ENCODE measurements around the gene PHOSPHO1.
A peak's percentile ranks its signal among the peaks of the same experiment; 100 is the strongest.

PHOSPHO1 gene

GRCh38 chr17:49260011-49260816, 29.6 kb upstream of the PHOSPHO1 start:
- Histone ChIP-seq H3K4me1 (ENCODE audit: control insufficient read depth, insufficient read depth, low read length) (peaks cover 9% of the 10 kb centered on the region), H3K9me3 (ENCODE audit: control insufficient read depth, low read length) (no peaks in the 10 kb centered on the region), H3K4me3 (ENCODE audit: low read length) (peak overlapping the region; percentile 82), H3K36me3 (ENCODE audit: control insufficient read depth, insufficient read depth, low read length, severe bottlenecking) (no peaks in the 10 kb centered on the region), H3K9ac (ENCODE audit: low read length) (peak overlapping the region; percentile 87), H3K27me3 (replicated peaks; ENCODE audit: control insufficient read depth, insufficient read depth, low read length) (no peaks in the 10 kb centered on the region)
- peak; percentile 81 for DNase-seq (ENCODE audit: low read depth)

GRCh38 chr17:49259663-49260010, 29.1 kb upstream of the PHOSPHO1 start:
- no peak for DNase-seq (ENCODE audit: low read depth)
- no peaks in the 10 kb centered on the region for H3K9me3 ChIP-seq (ENCODE audit: control insufficient read depth, low read length)
- peaks cover 9% of the 10 kb centered on the region for H3K4me1 ChIP-seq (ENCODE audit: control insufficient read depth, insufficient read depth, low read length)
- peak overlapping the region; percentile 87 for H3K9ac ChIP-seq (ENCODE audit: low read length)
- no peaks in the 10 kb centered on the region for H3K27me3 ChIP-seq (replicated peaks; ENCODE audit: control insufficient read depth, insufficient read depth, low read length)
- peak overlapping the region; percentile 82 for H3K4me3 ChIP-seq (ENCODE audit: low read length)
- H3K36me3 ChIP-seq (ENCODE audit: control insufficient read depth, insufficient read depth, low read length, severe bottlenecking): no peaks in the 10 kb centered on the region

- Histone ChIP-seq H3K4me1 (ENCODE audit: control insufficient read depth, insufficient read depth, low read length) (peaks cover 9% of the 10 kb centered on the region), H3K4me3 (ENCODE audit: low read length) (no peak overlapping the region), H3K27me3 (replicated peaks; ENCODE audit: control insufficient read depth, insufficient read depth, low read length) (no peaks in the 10 kb centered on the region), H3K9me3 (ENCODE audit: control insufficient read depth, low read length) (no peaks in the 10 kb centered on the region), H3K36me3 (ENCODE audit: control insufficient read depth, insufficient read depth, low read length, severe bottlenecking) (no peaks in the 10 kb centered on the region), H3K9ac (ENCODE audit: low read length) (no peak overlapping the region)
- DNase-seq (ENCODE audit: low read depth): no peak
Measured at GRCh38 chr17:49258394-49258793, 27.8 kb upstream of the PHOSPHO1 start.

GRCh38 chr17:49255125-49255524, 24.5 kb upstream of the PHOSPHO1 start:
- H3K9me3 ChIP-seq (ENCODE audit: control insufficient read depth, low read length): no peaks in the 10 kb centered on the region
- H3K36me3 ChIP-seq (ENCODE audit: control insufficient read depth, insufficient read depth, low read length, severe bottlenecking): no peaks in the 10 kb centered on the region
- no peak for DNase-seq (ENCODE audit: low read depth)
- H3K4me3 ChIP-seq (ENCODE audit: low read length): no peak overlapping the region
- H3K27me3 ChIP-seq (replicated peaks; ENCODE audit: control insufficient read depth, insufficient read depth, low read length): peaks cover under 1% of the 10 kb centered on the region
- H3K9ac ChIP-seq (ENCODE audit: low read length): no peak overlapping the region
- H3K4me1 ChIP-seq (ENCODE audit: control insufficient read depth, insufficient read depth, low read length): peaks cover 3% of the 10 kb centered on the region

GRCh38 chr17:49254066-49254465, 23.5 kb upstream of the PHOSPHO1 start:
- Histone ChIP-seq H3K9ac (ENCODE audit: low read length) (no peak overlapping the region), H3K36me3 (ENCODE audit: control insufficient read depth, insufficient read depth, low read length, severe bottlenecking) (no peaks in the 10 kb centered on the region), H3K4me3 (ENCODE audit: low read length) (no peak overlapping the region), H3K9me3 (ENCODE audit: control insufficient read depth, low read length) (no peaks in the 10 kb centered on the region), H3K4me1 (ENCODE audit: control insufficient read depth, insufficient read depth, low read length) (peaks cover 8% of the 10 kb centered on the region), H3K27me3 (replicated peaks; ENCODE audit: control insufficient read depth, insufficient read depth, low read length) (peaks cover 5% of the 10 kb centered on the region)
- no peak for DNase-seq (ENCODE audit: low read depth)

- no peak overlapping the region for H3K4me3 ChIP-seq (ENCODE audit: low read length)
- peak; percentile 38 for DNase-seq (ENCODE audit: low read depth)
- H3K27me3 ChIP-seq (replicated peaks; ENCODE audit: control insufficient read depth, insufficient read depth, low read length): peaks cover 5% of the 10 kb centered on the region
- peaks cover 10% of the 10 kb centered on the region for H3K4me1 ChIP-seq (ENCODE audit: control insufficient read depth, insufficient read depth, low read length)
- no peaks in the 10 kb centered on the region for H3K36me3 ChIP-seq (ENCODE audit: control insufficient read depth, insufficient read depth, low read length, severe bottlenecking)
- no peak overlapping the region for H3K9ac ChIP-seq (ENCODE audit: low read length)
- H3K9me3 ChIP-seq (ENCODE audit: control insufficient read depth, low read length): no peaks in the 10 kb centered on the region
Measured at GRCh38 chr17:49252148-49252695, 21.6 kb upstream of the PHOSPHO1 start.

- no peak for DNase-seq (ENCODE audit: low read depth)
- peaks cover 5% of the 10 kb centered on the region for H3K27me3 ChIP-seq (replicated peaks; ENCODE audit: control insufficient read depth, insufficient read depth, low read length)
- H3K4me3 ChIP-seq (ENCODE audit: low read length): no peak overlapping the region
- peaks cover 10% of the 10 kb centered on the region for H3K4me1 ChIP-seq (ENCODE audit: control insufficient read depth, insufficient read depth, low read length)
- H3K9me3 ChIP-seq (ENCODE audit: control insufficient read depth, low read length): no peaks in the 10 kb centered on the region
- no peak overlapping the region for H3K9ac ChIP-seq (ENCODE audit: low read length)
- no peaks in the 10 kb centered on the region for H3K36me3 ChIP-seq (ENCODE audit: control insufficient read depth, insufficient read depth, low read length, severe bottlenecking)
Measured at GRCh38 chr17:49249890-49250522, 19.4 kb upstream of the PHOSPHO1 start.

GRCh38 chr17:49249292-49249794, 18.8 kb upstream of the PHOSPHO1 start:
- Histone ChIP-seq H3K9me3 (ENCODE audit: control insufficient read depth, low read length) (no peaks in the 10 kb centered on the region), H3K27me3 (replicated peaks; ENCODE audit: control insufficient read depth, insufficient read depth, low read length) (peaks cover 11% of the 10 kb centered on the region), H3K9ac (ENCODE audit: low read length) (no peak overlapping the region), H3K4me1 (ENCODE audit: control insufficient read depth, insufficient read depth, low read length) (peaks cover 10% of the 10 kb centered on the region), H3K4me3 (ENCODE audit: low read length) (no peak overlapping the region), H3K36me3 (ENCODE audit: control insufficient read depth, insufficient read depth, low read length, severe bottlenecking) (no peaks in the 10 kb centered on the region)
- DNase-seq (ENCODE audit: low read depth): peak; percentile 54

GRCh38 chr17:49247944-49248343, 17.4 kb upstream of the PHOSPHO1 start:
- Histone ChIP-seq H3K4me1 (ENCODE audit: control insufficient read depth, insufficient read depth, low read length) (peaks cover 10% of the 10 kb centered on the region), H3K27me3 (replicated peaks; ENCODE audit: control insufficient read depth, insufficient read depth, low read length) (peaks cover 11% of the 10 kb centered on the region), H3K4me3 (ENCODE audit: low read length) (no peak overlapping the region), H3K36me3 (ENCODE audit: control insufficient read depth, insufficient read depth, low read length, severe bottlenecking) (no peaks in the 10 kb centered on the region), H3K9ac (ENCODE audit: low read length) (no peak overlapping the region), H3K9me3 (ENCODE audit: control insufficient read depth, low read length) (no peaks in the 10 kb centered on the region)
- DNase-seq (ENCODE audit: low read depth): no peak

GRCh38 chr17:49244839-49245238, 14.3 kb upstream of the PHOSPHO1 start:
- Histone ChIP-seq H3K36me3 (ENCODE audit: control insufficient read depth, insufficient read depth, low read length, severe bottlenecking) (no peaks in the 10 kb centered on the region), H3K9ac (ENCODE audit: low read length) (no peak overlapping the region), H3K9me3 (ENCODE audit: control insufficient read depth, low read length) (no peaks in the 10 kb centered on the region), H3K4me1 (ENCODE audit: control insufficient read depth, insufficient read depth, low read length) (peaks cover 10% of the 10 kb centered on the region), H3K4me3 (ENCODE audit: low read length) (no peak overlapping the region), H3K27me3 (replicated peaks; ENCODE audit: control insufficient read depth, insufficient read depth, low read length) (peaks cover 13% of the 10 kb centered on the region)
- DNase-seq (ENCODE audit: low read depth): no peak

- no peak for DNase-seq (ENCODE audit: low read depth)
- no peaks in the 10 kb centered on the region for H3K9me3 ChIP-seq (ENCODE audit: control insufficient read depth, low read length)
- no peak overlapping the region for H3K9ac ChIP-seq (ENCODE audit: low read length)
- H3K4me3 ChIP-seq (ENCODE audit: low read length): no peak overlapping the region
- peaks cover 15% of the 10 kb centered on the region for H3K27me3 ChIP-seq (replicated peaks; ENCODE audit: control insufficient read depth, insufficient read depth, low read length)
- no peaks in the 10 kb centered on the region for H3K4me1 ChIP-seq (ENCODE audit: control insufficient read depth, insufficient read depth, low read length)
- H3K36me3 ChIP-seq (ENCODE audit: control insufficient read depth, insufficient read depth, low read length, severe bottlenecking): no peaks in the 10 kb centered on the region
Measured at GRCh38 chr17:49242813-49243212, 12.2 kb upstream of the PHOSPHO1 start.
